Measurements from ENCODE around the gene OLFML3. TPM values are rescaled to one million over a fixed set of nuclear protein-coding genes. Genes with fewer than 3 reads are reported as not detected.

Gene OLFML3
- total and polyA plus RNA-seq, 2 of the 8 experiments (the other 6 are each of a cell fraction or from before 2014, with no cell fraction given): 56.0 to 72.3 TPM

- Histone ChIP-seq H3K4me3 (ENCODE audit: extremely low read depth in 1 of 4, insufficient read depth in 2 of 4, low read depth in 3 of 4, low read length in 4 of 4) (no peak overlapping the region), H2BK15ac (ENCODE audit: low read length) (no peak overlapping the region), H4K8ac (ENCODE audit: extremely low read depth, insufficient read depth, low read length) (no peak overlapping the region)
These were observed 20.6 kb upstream of the OLFML3 start for GRCh38 chr1:113958691-113959090.

More at GRCh38 chr1:113958691-113959090, 20.6 kb upstream of the OLFML3 start:
- no peak for TF ChIP-seq HDAC2 (IDR thresholded peaks at IDR 0.05; ENCODE audit: borderline replicate concordance in 1 of 2, low read depth in 2 of 2, low read length in 2 of 2)
- TF ChIP-seq CHD2 (IDR thresholded peaks at IDR 0.05; ENCODE audit: low read length): no peak
- TF ChIP-seq BCL11A (IDR thresholded peaks at IDR 0.05; ENCODE audit: low read depth in 2 of 2, low read length in 2 of 2): no peak
- no peak overlapping the region for H2BK12ac ChIP-seq (ENCODE audit: low read depth, low read length)
- no peak overlapping the region for H2AK5ac ChIP-seq (ENCODE audit: low read depth, low read length)
- CTCF ChIA-PET (ENCODE audit: partially characterized antibody): interaction anchor here (1.1 kb wide), 1 partner anchor 20 kb away, joined by 3 read pairs; the partner anchor contains the start of gene OLFML3
- no peaks in the 10 kb centered on the region for H3K79me2 ChIP-seq (ENCODE audit: control insufficient read depth in 1 of 2, insufficient read depth in 2 of 2, low read length in 2 of 2)
- peaks cover 2 to 46% (median 20%) of the 10 kb centered on the region in 4 experiments; a peak in 7 of 8 replicates for H3K36me3 ChIP-seq (ENCODE audit: control insufficient read depth in 2 of 4, insufficient read depth in 4 of 4, low read length in 3 of 4)
- H4K5ac ChIP-seq (ENCODE audit: insufficient read length, low read depth, low read length): no peak overlapping the region
- no peak overlapping the region for H2BK120ac ChIP-seq (replicated peaks; ENCODE audit: low read depth, low read length)
- no peaks in the 10 kb centered on the region for H3K79me1 ChIP-seq (ENCODE audit: low read depth, low read length)
- POLR2A ChIA-PET (ENCODE audit: partially characterized antibody): no interaction called here
- no peaks in the 10 kb centered on the region for H4K20me1 ChIP-seq (replicated peaks in 1 of 2; ENCODE audit: control insufficient read depth in 1 of 2, insufficient read depth in 2 of 2, low read length in 2 of 2)
- no peak overlapping the region for H2BK5ac ChIP-seq (ENCODE audit: low read depth, low read length)
- H3K9me3 ChIP-seq (ENCODE audit: insufficient read depth in 2 of 2, low read depth in 1 of 2, low read length in 1 of 2): no peaks in the 10 kb centered on the region
- no peaks in the 10 kb centered on the region for H3K4me1 ChIP-seq (replicated peaks in 1 of 4; ENCODE audit: control insufficient read depth in 3 of 4, insufficient read depth in 4 of 4, low read length in 3 of 4)
- H3K18ac ChIP-seq (ENCODE audit: extremely low read depth, low read length): no peak overlapping the region
- no peak overlapping the region for H2AFZ ChIP-seq (ENCODE audit: low read length)
- no peak overlapping the region for H3K4ac ChIP-seq (replicated peaks; ENCODE audit: insufficient read length, low read depth, low read length)
- no peaks in the 10 kb centered on the region for H3K23me2 ChIP-seq (ENCODE audit: low read depth, low read length)
- no peak overlapping the region for H3K56ac ChIP-seq (replicated peaks; ENCODE audit: insufficient read length, low read depth, low read length)
- no peak overlapping the region for H3K23ac ChIP-seq (ENCODE audit: insufficient read length)
- H3K27me3 ChIP-seq (replicated peaks in 1 of 4; ENCODE audit: control insufficient read depth in 3 of 4, extremely low read depth in 1 of 4, insufficient read depth in 3 of 4, low read length in 3 of 4): no peaks in the 10 kb centered on the region
- WGBS, 2 experiments (ENCODE audit: extremely low coverage in 1 of 2, insufficient coverage in 1 of 2, insufficient read length in 1 of 2, insufficient replicate concordance in 2 of 2, low coverage in 1 of 2, low lambda C conversion rate in 2 of 2, missing lambda C conversion rate in 1 of 2): 92% methylated on average over 1 of the region's 1 CpG; no CpG with 5 or more reads in 1 of the 2 experiments
- no peak overlapping the region for H3K4me2 ChIP-seq (ENCODE audit: insufficient read depth in 1 of 2, low read depth in 2 of 2, low read length in 2 of 2)
- DNase-seq (ENCODE audit: low read depth in 1 of 2, low spot score in 2 of 2) (no peak), FAIRE-seq (no peak)
- no peak overlapping the region for H3K9ac ChIP-seq (replicated peaks in 1 of 4; ENCODE audit: extremely low read depth in 1 of 4, low read depth in 3 of 4, low read length in 3 of 4)
- no peak overlapping the region for H3K27ac ChIP-seq (ENCODE audit: low read depth, low read length)
- no peak overlapping the region for H2BK20ac ChIP-seq (ENCODE audit: low read length)
- H3K14ac ChIP-seq (ENCODE audit: insufficient read length): no peak overlapping the region
- no peak overlapping the region for H4K91ac ChIP-seq (replicated peaks; ENCODE audit: insufficient read length, low read length)

Measured in H1 (cell line).